NCI-H2227 treated with DMSO at 0.1 percent for 48 hours (cell line): ENCODE data around the gene GON4L.
"Not testable (repeated sequence)": the region's sequence is repeated elsewhere in the genome, so short reads cannot be mapped to it uniquely, and the experiment has no call there.

Experiments
- DNase-seq: peaks from one replicate; lab custom pipeline; 2025; lab: John Stamatoyannopoulos, UW

GON4L gene

GRCh38 chr1:155877945-155878344, 20.9 kb upstream of the GON4L start:
- DNase-seq: no peak

DNA sequence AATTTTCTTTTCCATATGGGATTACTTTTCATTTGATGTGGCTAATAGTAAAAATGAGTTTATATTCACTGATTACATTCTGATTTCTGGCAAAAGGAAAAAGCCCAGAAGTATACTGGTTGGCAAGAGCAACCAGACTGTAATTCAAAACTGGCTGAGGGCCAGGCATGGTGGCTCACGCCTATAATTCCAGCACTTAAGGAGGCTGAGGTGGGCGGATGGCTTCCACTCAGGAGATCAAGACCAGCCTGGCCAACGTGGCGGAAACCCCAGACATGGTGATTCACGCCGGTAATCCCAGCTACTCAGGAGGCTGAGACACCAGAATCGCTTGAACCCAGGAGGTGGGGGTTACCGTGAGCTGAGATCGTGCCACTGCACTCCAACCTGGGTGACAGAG, 16.8 kb upstream of the GON4L start:
- peak; percentile 57 for DNase-seq

DNA sequence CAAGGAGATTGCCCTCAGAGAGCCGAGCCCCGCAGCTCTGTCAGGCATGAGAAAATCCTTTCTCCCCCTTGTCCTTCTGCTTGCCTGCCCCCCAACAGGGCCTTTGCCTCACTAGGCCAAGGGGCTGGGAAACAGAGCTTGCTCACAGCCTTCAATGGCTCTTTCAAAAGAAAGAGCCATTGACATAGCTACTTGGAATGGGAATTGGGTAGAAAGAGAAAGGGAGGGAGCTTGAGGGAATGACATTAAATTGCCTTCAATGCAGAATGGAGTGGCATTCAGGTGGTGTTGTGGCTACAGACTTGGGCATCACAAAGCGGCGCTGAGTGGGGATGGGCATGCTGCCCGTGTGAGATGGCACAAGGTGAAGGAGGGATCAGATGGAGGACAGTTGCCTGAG, 15.5 kb upstream of the GON4L start:
- DNase-seq: no peak

- peak; percentile 49 for DNase-seq
Measured at GRCh38 chr1:155871390-155871789, 14.4 kb upstream of the GON4L start.

- DNase-seq: no peak
Measured at GRCh38 chr1:155867766-155868165, 10.8 kb upstream of the GON4L start.

GRCh38 chr1:155864393-155864792, 7.4 kb upstream of the GON4L start:
- DNase-seq: no peak

GRCh38 chr1:155861896-155862295, 4.9 kb upstream of the GON4L start:
- no peak for DNase-seq

GRCh38 chr1:155860970-155861510, 4.0 kb upstream of the GON4L start:
- no peak for DNase-seq

- DNase-seq: peak; percentile 91
Measured at GRCh38 chr1:155859881-155860871, 3.2 kb upstream of the GON4L start.

DNA sequence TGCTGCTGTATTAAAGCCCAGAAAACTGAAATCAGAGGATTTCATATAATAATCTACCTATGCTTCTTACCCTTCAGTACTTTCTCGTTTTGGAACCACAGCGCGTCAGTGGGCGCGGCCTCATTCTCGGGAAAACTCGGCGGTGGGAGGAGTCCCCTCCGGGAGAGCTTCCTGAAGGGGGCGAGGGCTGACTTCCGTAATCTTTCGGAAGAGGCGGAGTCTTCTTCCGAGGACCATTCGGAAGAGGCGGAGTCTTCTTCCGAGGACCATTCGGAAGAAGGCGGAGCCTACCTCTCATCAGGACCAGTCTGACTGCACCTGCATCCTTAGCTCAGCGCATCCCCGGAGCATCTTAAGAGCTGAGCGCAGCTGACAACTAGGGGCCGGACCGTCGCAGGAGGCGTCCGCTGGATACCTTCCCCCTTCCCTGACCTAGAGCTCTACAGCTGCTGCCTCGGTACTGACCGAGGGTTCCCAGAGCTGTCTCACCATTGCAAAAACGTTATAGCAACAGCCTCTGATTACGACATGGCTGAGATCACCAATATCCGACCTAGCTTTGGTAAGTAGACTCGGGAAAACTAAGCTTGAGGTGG, 2.3 kb upstream of the GON4L start, which contains the start of gene SYT11:
Gene SYT11, plus strand, starts transcription at position 334 of the 596 bp plus-strand sequence. Its CDS starts 195 bp downstream, at position 529.
- DNase-seq: peak; percentile 97

- no peak for DNase-seq
Measured at GRCh38 chr1:155858800-155859233, 1.8 kb upstream of the GON4L start.

DNA sequence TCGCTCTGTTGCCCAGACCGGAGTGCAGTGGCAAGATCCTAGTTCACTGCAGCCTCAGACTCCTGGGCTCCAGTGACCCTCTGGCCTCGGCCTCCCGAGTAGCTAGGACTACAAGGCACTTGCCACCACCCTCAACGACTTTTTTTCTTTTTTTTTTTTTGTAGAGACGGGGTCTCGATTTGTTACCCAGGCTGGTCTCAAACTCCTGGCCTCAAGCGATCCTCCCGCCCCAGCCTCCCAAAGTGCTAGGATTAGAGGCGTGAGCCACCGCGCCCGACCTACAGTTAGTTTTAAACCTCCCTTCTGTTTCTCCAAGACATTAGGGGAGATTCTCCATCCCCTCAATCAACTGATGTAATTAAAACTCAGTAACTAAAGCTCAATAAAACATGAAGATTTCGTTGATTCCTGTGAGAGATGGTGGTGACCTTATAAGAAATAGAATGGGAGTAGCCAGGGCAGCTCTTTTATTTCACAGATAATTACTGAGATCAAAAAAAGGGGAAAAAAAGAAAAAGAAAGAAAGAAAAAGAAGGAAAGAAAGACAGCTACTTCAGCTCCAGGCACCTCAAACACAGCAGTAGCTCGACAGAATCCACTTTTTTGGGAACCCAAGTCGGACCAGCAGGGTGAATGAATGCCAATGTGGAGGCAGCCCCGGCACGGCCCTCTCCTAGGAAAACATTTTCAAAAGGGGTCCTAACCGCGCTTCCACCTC, 598 bp downstream of the GON4L start:
- no peak for DNase-seq

DNA sequence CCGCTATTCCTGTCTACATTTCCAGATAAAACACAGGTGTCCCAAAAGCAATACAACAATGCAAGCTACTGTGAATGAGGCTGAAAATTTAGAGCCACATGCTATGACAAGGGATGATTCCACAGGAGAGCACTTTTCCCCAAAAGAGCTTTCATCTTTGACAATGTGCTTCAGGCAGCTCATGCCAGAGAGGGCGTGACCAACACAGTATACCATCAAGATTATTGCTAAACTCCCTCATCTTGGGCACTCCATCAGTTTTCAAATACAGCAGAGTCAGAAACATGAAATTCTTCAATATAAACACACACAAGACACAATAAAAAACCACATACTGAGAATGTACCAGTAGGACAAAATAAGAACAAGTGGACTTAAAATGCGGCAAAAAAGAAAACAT, 6.7 kb downstream of the GON4L start:
- no peak for DNase-seq

DNA sequence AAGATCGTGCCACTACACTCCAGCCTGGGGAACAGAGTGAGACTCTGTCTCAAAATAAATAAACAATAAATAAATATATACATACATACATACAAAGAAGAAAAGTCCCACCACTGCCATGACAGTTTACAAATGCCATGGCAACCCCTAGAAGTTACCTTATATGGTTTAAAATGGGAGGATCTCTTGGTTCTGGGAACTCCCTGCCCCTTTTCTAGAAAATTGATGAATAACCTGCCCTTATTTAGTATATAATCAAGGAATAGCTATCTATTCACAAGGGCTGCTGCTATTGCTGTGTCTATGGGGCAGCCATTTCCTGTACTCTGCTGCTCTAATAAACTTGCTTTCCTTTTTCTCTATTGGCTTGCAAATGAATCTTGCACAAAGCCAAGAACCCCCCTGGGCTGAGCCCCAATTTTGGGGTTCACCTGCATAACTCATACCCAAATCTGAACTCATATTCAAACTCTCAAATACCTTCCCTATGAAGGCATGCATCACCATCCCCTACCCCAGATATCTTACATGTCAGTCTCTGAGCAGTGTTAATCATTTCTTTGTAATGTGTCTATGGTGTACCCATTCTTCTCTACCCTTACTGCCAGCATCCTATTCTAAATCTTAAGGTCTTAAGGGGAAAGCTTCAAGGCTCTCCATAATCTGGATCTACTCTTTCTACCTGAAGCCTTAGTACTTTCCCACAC, 9.0 kb downstream of the GON4L start:
- DNase-seq: no peak

DNA sequence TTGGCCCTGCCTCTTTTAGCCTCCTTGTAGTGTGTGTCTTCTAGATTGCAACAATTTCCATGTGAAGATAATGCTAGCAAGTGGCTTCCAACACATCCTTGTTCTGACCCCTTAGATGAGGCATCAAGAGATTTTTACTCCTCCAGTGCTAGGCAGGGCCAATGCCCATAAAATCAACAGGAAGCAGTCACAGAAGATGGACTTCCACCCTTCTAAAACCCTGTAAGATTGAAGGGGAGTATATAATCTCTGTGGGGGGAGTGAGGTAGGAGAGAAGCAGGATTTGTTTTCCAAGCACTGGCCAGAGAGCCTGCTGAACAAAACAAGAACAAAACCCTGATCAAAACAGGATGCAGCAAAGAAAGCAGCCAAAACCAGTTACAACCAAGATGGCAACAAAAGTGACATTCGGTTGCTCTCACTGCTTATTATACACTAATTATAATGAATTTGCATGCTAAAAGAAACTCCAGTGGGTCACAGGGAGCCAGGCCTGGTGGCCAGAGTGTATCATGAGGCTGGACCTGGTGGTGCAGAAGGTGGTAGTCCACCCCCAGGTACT, 12.1 kb downstream of the GON4L start:
- no peak for DNase-seq

DNA sequence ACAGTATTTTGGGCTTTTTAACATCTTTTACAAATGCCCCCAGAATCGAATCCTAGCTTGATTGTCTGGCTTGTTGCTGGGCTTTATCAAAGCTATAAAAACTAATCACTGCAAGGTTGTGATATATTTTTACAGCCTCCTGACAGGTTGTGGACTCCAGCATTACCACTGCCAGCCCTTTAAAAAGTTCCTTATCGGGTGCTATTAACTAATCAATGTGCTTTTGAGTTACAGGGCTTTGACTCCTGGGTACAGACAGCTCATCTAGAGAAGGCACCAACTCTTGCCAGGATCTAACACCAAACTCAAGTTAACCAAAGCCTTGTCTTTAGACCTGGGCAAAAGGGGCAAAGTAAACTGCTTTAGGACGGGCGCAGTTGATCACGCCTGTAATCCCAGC, 16.6 kb downstream of the GON4L start:
- DNase-seq: no peak

GRCh38 chr1:155835548-155835947, 21.5 kb downstream of the GON4L start:
- no peak for DNase-seq

DNA sequence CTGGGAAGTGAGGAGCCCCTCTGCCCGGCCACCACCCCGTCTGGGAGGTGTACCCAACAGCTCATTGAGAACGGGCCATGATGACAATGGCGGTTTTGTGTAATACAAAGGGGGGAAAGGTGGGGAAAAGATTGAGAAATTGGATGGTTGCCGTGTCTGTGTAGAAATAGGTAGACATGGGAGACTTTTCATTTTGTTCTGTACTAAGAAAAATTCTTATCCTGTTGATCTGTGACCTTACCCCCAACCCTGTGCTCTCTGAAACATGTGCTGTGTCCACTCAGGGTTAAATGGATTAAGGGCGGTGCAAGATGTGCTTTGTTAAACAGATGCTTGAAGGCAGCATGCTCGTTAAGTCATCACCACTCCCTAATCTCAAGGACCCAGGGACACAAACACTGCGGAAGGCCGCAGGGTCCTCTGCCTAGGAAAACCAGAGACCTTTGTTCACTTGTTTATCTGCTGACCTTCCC, 22.1 kb downstream of the GON4L start:
- not testable (repeated sequence) for DNase-seq

DNA sequence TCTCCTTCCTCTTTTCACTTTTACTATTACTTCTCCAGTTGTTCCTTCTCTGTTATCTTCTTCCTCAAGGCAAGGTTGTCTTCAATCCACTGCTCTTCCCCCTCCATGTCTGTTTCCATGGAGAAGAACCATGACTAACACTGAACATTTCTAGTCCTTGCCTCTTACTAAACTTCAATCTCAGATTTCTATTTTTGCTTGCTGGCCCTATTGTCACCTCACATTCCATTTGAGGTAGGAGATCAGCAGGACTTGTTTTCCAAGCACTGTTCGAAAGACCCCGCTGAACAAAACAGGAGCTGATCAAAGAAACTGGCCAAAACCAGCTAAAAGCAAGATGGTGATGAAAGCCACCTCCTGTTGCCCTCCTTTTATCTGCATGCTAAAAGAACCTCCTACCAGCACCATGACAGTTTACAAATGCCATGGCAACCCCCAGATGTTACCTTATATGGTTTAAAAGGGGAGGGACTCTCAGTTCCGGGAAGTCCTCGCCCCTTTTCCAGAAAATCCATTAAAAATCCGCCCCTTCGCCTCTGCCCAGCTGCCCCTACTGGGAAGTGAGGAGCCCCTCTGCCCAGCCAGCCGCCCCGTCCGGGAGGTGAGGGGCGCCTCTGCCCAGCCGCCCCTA, 22.6 kb downstream of the GON4L start:
- DNase-seq: no peak

- no peak for DNase-seq
Measured at GRCh38 chr1:155833665-155834295, 23.2 kb downstream of the GON4L start.
